HG02840 (cell line): ENCODE results near the gene SPEM3.
"Not testable (repeated sequence)": the region's sequence is repeated elsewhere in the genome, so short reads cannot be mapped to it uniquely, and the experiment has no call there.

Source experiments
- ATAC-seq: cut with Tn5 transposase; IDR thresholded peaks from one replicate; pipeline ENCODE4 v1.9.1; 2021; ENCODE audit warnings: mild to moderate bottlenecking, moderate library complexity, moderate number of reproducible peaks; ENCODE audit not compliant: unreplicated experiment, low FRiP score

The SPEM3 gene

GRCh38 chr17:7468290-7468689 lies 39.6 kb downstream of the SPEM3 start:
- no peak for ATAC-seq

- ATAC-seq = no peak
These were observed 40.2 kb downstream of the SPEM3 start for GRCh38 chr17:7468804-7469389.

DNA sequence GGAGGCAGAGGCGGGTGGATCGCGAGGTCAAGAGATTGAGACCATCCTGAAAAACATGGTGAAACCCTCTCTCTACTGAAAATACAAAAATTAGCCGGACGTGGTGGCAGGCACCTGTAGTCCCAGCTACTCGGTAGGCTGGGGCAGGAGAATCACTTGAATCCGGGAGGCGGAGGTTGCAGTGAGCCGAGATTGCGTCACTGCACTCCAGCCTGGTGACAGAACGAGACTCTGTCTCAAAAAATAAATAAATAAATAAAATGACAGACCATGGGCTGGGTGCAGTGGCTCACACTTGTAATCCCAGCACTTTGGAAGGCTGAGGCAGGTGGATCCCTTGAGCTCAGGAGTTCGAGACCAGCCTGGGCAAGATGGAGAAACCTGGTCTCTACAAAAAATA lies 41.2 kb downstream of the SPEM3 start:
- not testable (repeated sequence) for ATAC-seq

DNA sequence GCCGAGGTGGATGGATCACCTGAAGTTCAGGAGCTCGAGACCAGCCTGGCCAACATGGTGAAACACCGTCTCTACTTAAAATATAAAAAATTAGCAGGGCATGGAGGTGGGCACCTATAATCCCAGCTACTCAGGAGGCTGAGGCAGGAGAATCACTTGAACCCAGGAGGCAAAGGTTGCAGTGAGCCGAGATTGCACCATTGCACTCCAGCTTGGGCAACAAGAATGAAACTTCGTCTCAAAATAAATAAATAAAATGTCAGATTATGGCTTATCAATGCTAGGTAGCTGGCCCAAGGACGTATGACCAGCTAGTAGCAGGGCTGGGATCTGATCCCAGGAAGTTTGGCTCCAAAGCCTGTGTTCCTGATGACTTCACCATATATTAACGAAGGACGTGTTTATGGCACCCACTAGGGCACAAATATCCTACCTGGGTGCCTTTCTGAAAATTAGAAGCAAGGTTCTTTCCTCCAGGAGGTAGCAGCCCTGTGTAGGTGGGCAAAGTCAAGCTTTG lies 41.9 kb downstream of the SPEM3 start:
- not testable (repeated sequence) for ATAC-seq

DNA sequence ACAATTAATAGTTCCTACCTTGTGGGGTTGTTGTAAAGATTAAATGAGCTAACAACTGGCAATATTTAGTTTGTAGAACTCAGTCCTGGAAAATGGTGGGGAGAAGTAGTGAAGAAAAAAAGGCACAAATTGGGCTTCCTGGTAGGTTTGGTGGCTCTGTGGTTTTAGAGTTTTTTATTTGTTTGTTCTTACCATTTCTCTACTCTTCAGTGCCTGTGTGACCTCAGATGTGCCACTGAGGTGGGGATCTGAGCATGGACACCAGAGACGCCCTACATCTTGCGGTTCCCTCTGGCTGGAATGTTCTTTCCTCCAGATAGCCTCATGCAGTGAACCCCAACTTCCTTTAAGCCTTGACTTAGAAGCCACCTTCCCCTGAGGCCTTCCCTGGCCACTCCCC lies 43.1 kb downstream of the SPEM3 start:
- no peak for ATAC-seq

GRCh38 chr17:7474767-7475166 lies 46.1 kb downstream of the SPEM3 start:
- not testable (repeated sequence) for ATAC-seq

GRCh38 chr17:7475764-7476422 lies 47.2 kb downstream of the SPEM3 start:
- no peak for ATAC-seq

- ATAC-seq = no peak
These were observed 47.8 kb downstream of the SPEM3 start for GRCh38 chr17:7476494-7476893.

- ATAC-seq = no peak
These were observed 48.3 kb downstream of the SPEM3 start for GRCh38 chr17:7476951-7477350.

GRCh38 chr17:7477392-7478275 lies 49.0 kb downstream of the SPEM3 start:
- no peak for ATAC-seq

GRCh38 chr17:7478276-7479212 lies 49.9 kb downstream of the SPEM3 start:
- no peak for ATAC-seq

- no peak for ATAC-seq
These were observed 50.8 kb downstream of the SPEM3 start, which contains the start of gene ZBTB4 for GRCh38 chr17:7479213-7480088. Gene ZBTB4, minus strand, starts transcription at chr17:7479631. Its CDS starts 12,830 bp downstream, at chr17:7466801.

- no peak for ATAC-seq
These were observed 51.4 kb downstream of the SPEM3 start for GRCh38 chr17:7480089-7480384.

- ATAC-seq = not testable (repeated sequence)
These were observed 52.6 kb downstream of the SPEM3 start, which contains the start of gene SLC35G6 for GRCh38 chr17:7481275-7481674. Gene SLC35G6, plus strand, starts transcription at chr17:7481446. Its CDS starts 71 bp downstream, at chr17:7481517.

- not testable (repeated sequence) for ATAC-seq
These were observed 53.4 kb downstream of the SPEM3 start for GRCh38 chr17:7481842-7482741.
